IMR-90 (cell line): ENCODE results near the gene OSBPL1A. TPM values are rescaled to one million over a fixed set of nuclear protein-coding genes. Genes with fewer than 3 reads are reported as not detected.
A peak's percentile ranks its signal among the peaks of the same experiment; 100 is the strongest.

Source experiments
- ATAC-seq: fragments of 200-7000 bp; cut with Tn5 transposase; 2 replicates; pipeline ENCODE4 v1.9.1; 2020; ENCODE audit warnings: low read depth, mild to moderate bottlenecking, moderate library complexity
- BruUV-seq: library from RNA; stranded (reverse); fragments of 400-500 nt; replicated peaks from 2 replicates; lab custom pipeline; 2021; lab: Mats Ljungman, UMichigan
- CTCF ChIA-PET: fragments of 300-600 bp; formaldehyde crosslinking; extraction: SDS; loops from one replicate; lab custom pipeline; 2021; ENCODE audit warnings: antibody characterized with exemption; lab: Yijun Ruan, JAX
- POLR2A ChIA-PET: fragments of 300-600 bp; sonication (Branson Sonifier 250); formaldehyde crosslinking; loops from one replicate; lab custom pipeline; 2022; ENCODE audit warnings: antibody characterized with exemption; ENCODE audit not compliant: unreplicated experiment; lab: Charles Lee
- DNase-seq: peaks from one replicate; pipeline ENCODE4 v3.0.0; 2013
- H2AFZ ChIP-seq: replicated peaks from 2 replicates; pipeline ENCODE3; 2013; ENCODE audit warnings: low read length, mild to moderate bottlenecking; ENCODE audit not compliant: poor library complexity
- H2AK5ac ChIP-seq: 2 replicates; pipeline ENCODE4 v1.6.1; 2013; ENCODE audit warnings: low read depth, low read length, inconsistent platforms
- H2AK9ac ChIP-seq: replicated peaks from 2 replicates; pipeline ENCODE3; 2013; ENCODE audit warnings: mild to moderate bottlenecking, low read depth, low read length, moderate library complexity; ENCODE audit not compliant: poor library complexity
- H2BK120ac ChIP-seq: 2 replicates; pipeline ENCODE4 v1.6.1; 2013; ENCODE audit warnings: low read depth, low read length, inconsistent platforms
- H2BK15ac ChIP-seq: 3 replicates; pipeline ENCODE4 v1.6.1; 2013; ENCODE audit warnings: low read depth, low read length, inconsistent platforms
- H2BK20ac ChIP-seq: 2 replicates; pipeline ENCODE4 v1.6.1; 2013; ENCODE audit warnings: low read depth, mild to moderate bottlenecking, inconsistent platforms, low read length, moderate library complexity
- H2BK5ac ChIP-seq: 2 replicates; pipeline ENCODE4 v1.6.1; 2013; ENCODE audit warnings: mild to moderate bottlenecking, low read depth, low read length, inconsistent platforms; ENCODE audit not compliant: poor library complexity, severe bottlenecking
- H3K14ac ChIP-seq: replicated peaks from 2 replicates; pipeline ENCODE4 v1.6.1; 2013; ENCODE audit warnings: low read depth, low read length, inconsistent platforms
- H3K18ac ChIP-seq: 2 replicates; pipeline ENCODE4 v1.6.1; 2013; ENCODE audit warnings: low read depth, low read length, control low read depth
- H3K23ac ChIP-seq: 2 replicates; pipeline ENCODE4 v1.6.1; 2013; ENCODE audit warnings: low read depth, low read length, inconsistent platforms
- H3K27ac ChIP-seq: 2 replicates; pipeline ENCODE4 v1.5.1; 2013; ENCODE audit warnings: mild to moderate bottlenecking, control low read depth, low read length; ENCODE audit not compliant: insufficient read depth
- H3K27me3 ChIP-seq: 2 replicates; pipeline ENCODE4 v1.6.1; 2013; ENCODE audit warnings: low read length; ENCODE audit not compliant: control insufficient read depth, insufficient read depth
- H3K36me3 ChIP-seq: 2 replicates; pipeline ENCODE4 v1.6.1; 2013; ENCODE audit warnings: low read length, mixed read lengths; ENCODE audit not compliant: control insufficient read depth, insufficient read depth
- H3K4ac ChIP-seq: 2 replicates; pipeline ENCODE4 v1.6.1; 2013; ENCODE audit warnings: low read depth, low read length, inconsistent platforms
- H3K4me1 ChIP-seq: 2 replicates; pipeline ENCODE4 v1.6.1; 2013; ENCODE audit warnings: low read length, mixed read lengths; ENCODE audit not compliant: control insufficient read depth, insufficient read depth
- H3K4me2 ChIP-seq: 2 replicates; pipeline ENCODE4 v1.6.1; 2013; ENCODE audit warnings: low read depth, mild to moderate bottlenecking, control low read depth, low read length, moderate library complexity
- H3K4me3 ChIP-seq: 2 replicates; pipeline ENCODE4 v1.5.1; 2013; ENCODE audit warnings: low read depth, mild to moderate bottlenecking, control low read depth, low read length, moderate library complexity; ENCODE audit not compliant: insufficient read depth
- H3K56ac ChIP-seq: 2 replicates; pipeline ENCODE4 v1.6.1; 2013; ENCODE audit warnings: low read length, inconsistent platforms; ENCODE audit not compliant: insufficient read depth; ENCODE audit errors: extremely low read depth
- H3K79me1 ChIP-seq, 2 experiments: 2 replicates each; pipeline ENCODE4 v1.6.1; 2013; ENCODE audit warnings: low read length in 2 of 2, inconsistent platforms in 1 of 2, low read depth in 1 of 2
- H3K9ac ChIP-seq: 2 replicates; pipeline ENCODE4 v1.6.1; 2013; ENCODE audit warnings: low read depth, low read length, control low read depth
- H3K9me1 ChIP-seq: 2 replicates; pipeline ENCODE4 v1.6.1; 2013; ENCODE audit warnings: low read length, inconsistent platforms; ENCODE audit not compliant: insufficient read depth
- H3K9me3 ChIP-seq: 2 replicates; pipeline ENCODE4 v1.6.1; 2013; ENCODE audit warnings: low read length; ENCODE audit not compliant: control insufficient read depth, insufficient read depth
- H4K20me1 ChIP-seq: 2 replicates; pipeline ENCODE4 v1.6.1; 2013; ENCODE audit warnings: low read length, inconsistent platforms; ENCODE audit not compliant: insufficient read depth
- H4K5ac ChIP-seq: 2 replicates; pipeline ENCODE4 v1.6.1; 2013; ENCODE audit warnings: mild to moderate bottlenecking, low read depth, low read length, control low read depth
- H4K8ac ChIP-seq, 2 experiments: 2 replicates each; pipeline ENCODE4 v1.6.1; 2013; ENCODE audit warnings: low read depth in 2 of 2, low read length in 2 of 2, control low read depth in 1 of 2, inconsistent platforms in 1 of 2
- H4K91ac ChIP-seq: 2 replicates; pipeline ENCODE4 v1.6.1; 2013; ENCODE audit warnings: low read depth, low read length, inconsistent platforms; ENCODE audit not compliant: insufficient read depth
- CTCF ChIP-seq: conservative IDR thresholded peaks from 2 replicates; pipeline ENCODE4 v1.5.1; 2012; ENCODE audit warnings: mild to moderate bottlenecking, low read depth, low read length, improper control_type of control experiment
- ELK1 ChIP-seq: fragments of 150-350 bp; IDR thresholded peaks from 2 replicates; pipeline ENCODE4 v1.6.1; 2016; ENCODE audit warnings: low read depth, mild to moderate bottlenecking, low read length, moderate library complexity, borderline replicate concordance
- RAD21 ChIP-seq: IDR thresholded peaks from 2 replicates; pipeline ENCODE4 v1.6.1; 2012; ENCODE audit warnings: low read length, improper control_type of control experiment
- SMC3 ChIP-seq: fragments of 150-350 bp; IDR thresholded peaks from 2 replicates; pipeline ENCODE4 v1.6.1; 2016; ENCODE audit warnings: low read depth, mild to moderate bottlenecking, antibody characterized with exemption, low read length, moderate library complexity
- WGBS, 2 experiments: methylation state at CpG; one replicate each; pipeline versions ENCODE4 v1.1.5 to v1.1.7; 2013; ENCODE audit warnings: missing lambda C conversion rate in 2 of 2; ENCODE audit not compliant: insufficient read length in 1 of 2; ENCODE audit errors: extremely low coverage in 2 of 2; 5-methylcytosine and 5-hydroxymethylcytosine counted together
- dilution Hi-C: fragments of 300-500 bp; cut with HindIII; formaldehyde crosslinking; loops from one replicate; pipeline ENCODE4 v1.14.3; 2018; ENCODE audit warnings: low sequenced_read_pairs; ENCODE audit not compliant: unreplicated experiment
- in situ Hi-C: fragments of 300-500 bp; cut with MboI; formaldehyde crosslinking; loops from 3 replicates; pipeline ENCODE4 v1.14.3; 2019; ENCODE audit warnings: low sequenced_read_pairs, inconsistent platforms, mixed read lengths
- intact Hi-C: fragments of 100-400 bp; cut with micrococcal nuclease; formaldehyde crosslinking; loops from 2 replicates; pipeline ENCODE4 v1.10.0; 2022
- polyA plus RNA-seq, 3 experiments: library from polyadenylated mRNA; depleted of rRNA; stranded (reverse); fragments of >200 nt; gene quantifications; 2 replicates each; pipeline ENCODE4 v1.2.3, GENCODE V29; 2012; ENCODE audit warnings: low replicate concordance in 1 of 3
- total RNA-seq: library from RNA; depleted of rRNA; stranded (reverse); fragments of >200 nt; gene quantifications from 2 replicates; pipeline ENCODE4 v1.2.3, GENCODE V29; 2012

The OSBPL1A gene
- total and polyA plus RNA-seq, 2 of the 4 experiments (the other 2 are of a cell fraction), result 29.4 to 70.4 TPM

- TF ChIP-seq CTCF, result no peak
Observed at GRCh38 chr18:24177499-24178133, 220.0 kb downstream of the OSBPL1A start (continued).

GRCh38 chr18:24176727-24177416 is 220.8 kb downstream of the OSBPL1A start:
- no TSS peak for BruUV-seq
- WGBS, 2 experiments, result no CpG with 5 or more reads among the region's 7 CpGs
- Histone ChIP-seq H3K14ac (no peak overlapping the region), H2BK15ac (no peak overlapping the region), H3K18ac (no peak overlapping the region), H4K91ac (no peak overlapping the region), H4K8ac (no peak overlapping the region), H3K23ac (no peak overlapping the region), H2BK20ac (no peak overlapping the region), H3K9me3 (no peaks in the 10 kb centered on the region), H3K27ac (no peak overlapping the region), H4K5ac (no peak overlapping the region), H4K20me1 (no peaks in the 10 kb centered on the region; the same call in 1 of the 2 replicates), H3K36me3 (0 out of 2 replicates have a peak, but pooled peaks cover 3% of the 10 kb centered on the region), H3K4ac (0 out of 2 replicates have a peak overlapping the region, but pooled peaks have one; percentile 20), H3K4me2 (no peak overlapping the region), H3K9me1 (peaks cover 4% of the 10 kb centered on the region; the same call in 1 of the 2 replicates), H3K56ac (no peak overlapping the region), H3K4me3 (no peak overlapping the region), H2AK9ac (peak overlapping the region; percentile 71), H3K4me1 (no peaks in the 10 kb centered on the region), H3K27me3 (no peaks in the 10 kb centered on the region), H2AK5ac (no peak overlapping the region), H2BK5ac (no peak overlapping the region), H3K9ac (no peak overlapping the region), H2AFZ (no peak overlapping the region), H2BK120ac (peak overlapping the region; percentile 14; the same call in 1 of the 2 replicates), H3K79me1 (peaks cover 0 to 4% of the 10 kb centered on the region in 2 experiments; a peak in 2 of 4 replicates)
- ChIA-PET CTCF (interaction anchor here (0.5 to 1.7 kb wide), 14 partner anchors 10 to 320 kb away, joined by 3 to 12 read pairs (median 4); no protein-coding TSS in a partner anchor), POLR2A (no interaction called here)
- intact Hi-C loops, result loop anchor here (1.0 to 5.0 kb wide), 4 partner anchors 94 to 310 kb away; no protein-coding TSS in a partner anchor
- peak; percentile 56 for DNase-seq
- peak; percentile 68 for ATAC-seq
- dilution Hi-C loops, result no loop called here
- in situ Hi-C loops, result no loop called here
- TF ChIP-seq RAD21 (peak; percentile 65), CTCF (peak; percentile 64), ELK1 (no peak), SMC3 (peak; percentile 78)
